Neural cell (in vitro differentiated cells): ENCODE measurements around the gene MYH13. TPM values are rescaled to one million over a fixed set of nuclear protein-coding genes. Genes with fewer than 3 reads are reported as not detected.

Experiments used
- H2AFZ ChIP-seq: fragments of 200-600, 300-800 bp; sonication (generic), shearing (Covaris generic); 2 replicates; pipeline ENCODE4 v1.6.0; 2014; ENCODE audit warnings: low read depth, mild to moderate bottlenecking, antibody characterized with exemption, low read length, moderate library complexity
- H3F3A ChIP-seq: fragments of 200-600 bp; shearing (Covaris generic); 2 replicates; pipeline ENCODE4 v1.6.1; 2016; ENCODE audit warnings: mild to moderate bottlenecking, moderate library complexity, mixed read lengths, antibody characterized with exemption, low read length; ENCODE audit not compliant: insufficient read depth, poor library complexity, severe bottlenecking
- H3K27ac ChIP-seq: fragments of 200-600, 300-800 bp; sonication (generic), shearing (Covaris generic); 2 replicates; pipeline ENCODE4 v1.5.1; 2014; ENCODE audit warnings: mild to moderate bottlenecking, low read length, moderate library complexity
- H3K27me3 ChIP-seq: fragments of 300-800, 200-600 bp; sonication (generic), shearing (Covaris generic); 2 replicates; pipeline ENCODE4 v1.6.0; 2014; ENCODE audit warnings: mild to moderate bottlenecking, low read depth, low read length, moderate library complexity; ENCODE audit not compliant: insufficient read depth
- H3K36me3 ChIP-seq: fragments of 300-800, 200-600 bp; sonication (generic), shearing (Covaris generic); 2 replicates; pipeline ENCODE4 v1.5.1; 2014; ENCODE audit warnings: mild to moderate bottlenecking, antibody characterized with exemption, low read length, moderate library complexity; ENCODE audit not compliant: insufficient read depth
- H3K4me2 ChIP-seq: fragments of 300-800, 200-600 bp; sonication (generic), shearing (Covaris generic); 2 replicates; pipeline ENCODE4 v1.6.0; 2014; ENCODE audit warnings: mild to moderate bottlenecking, low read length
- H3K4me3 ChIP-seq: fragments of 300-800, 200-600 bp; sonication (generic), shearing (Covaris generic); 2 replicates; pipeline ENCODE4 v1.5.1; 2014; ENCODE audit warnings: mild to moderate bottlenecking, low read length, moderate library complexity
- H3K79me2 ChIP-seq: fragments of 200-600 bp; shearing (Covaris generic); replicated peaks from 2 replicates; pipeline ENCODE4 v1.6.0; 2014; ENCODE audit warnings: mild to moderate bottlenecking, low read length, moderate library complexity; ENCODE audit not compliant: insufficient read depth
- H3K9ac ChIP-seq: fragments of 300-800, 200-600 bp; sonication (generic), shearing (Covaris generic); 2 replicates; pipeline ENCODE4 v1.6.1; 2016; ENCODE audit warnings: mild to moderate bottlenecking, low read length, mixed read lengths
- H3K9me2 ChIP-seq: fragments of 200-600 bp; shearing (Covaris generic); 2 replicates; pipeline ENCODE4 v1.6.1; 2016; ENCODE audit warnings: mild to moderate bottlenecking, low read length, mixed read lengths; ENCODE audit not compliant: insufficient read depth
- H3K9me3 ChIP-seq: fragments of 200-600, 300-800 bp; sonication (generic), shearing (Covaris generic); 2 replicates; pipeline ENCODE4 v1.6.1; 2016; ENCODE audit warnings: mild to moderate bottlenecking, mixed run types, low read length, moderate library complexity, mixed read lengths
- H4K20me1 ChIP-seq: fragments of 200-600 bp; shearing (Covaris generic); 2 replicates; pipeline ENCODE4 v1.6.1; 2016; ENCODE audit warnings: mild to moderate bottlenecking, mixed run types; ENCODE audit not compliant: insufficient read depth
- EP300 ChIP-seq: fragments of 450-650 bp; conservative IDR thresholded peaks from 2 replicates; pipeline ENCODE4 v1.6.1; 2014; ENCODE audit warnings: antibody characterized with exemption, mild to moderate bottlenecking, moderate library complexity; ENCODE audit not compliant: poor library complexity, severe bottlenecking
- EZH2 ChIP-seq: fragments of 200-600, 300-800 bp; shearing (Covaris generic), sonication (generic); IDR thresholded peaks from 2 replicates; pipeline ENCODE4 v1.6.1; 2014; ENCODE audit warnings: antibody characterized with exemption, low read length, borderline replicate concordance, mild to moderate bottlenecking; ENCODE audit not compliant: insufficient read depth, poor library complexity, severe bottlenecking
- MXI1 ChIP-seq: fragments of 450-650 bp; conservative IDR thresholded peaks from 2 replicates; pipeline ENCODE4 v1.6.1; 2014; ENCODE audit warnings: antibody characterized with exemption, mild to moderate bottlenecking; ENCODE audit not compliant: poor library complexity, severe bottlenecking
- POLR2AphosphoS5 ChIP-seq: IDR thresholded peaks from 2 replicates; pipeline ENCODE4 v1.6.1; 2012
- RAD21 ChIP-seq: fragments of 450-650 bp; conservative IDR thresholded peaks from 2 replicates; pipeline ENCODE4 v1.6.1; 2014; ENCODE audit warnings: antibody characterized with exemption, mild to moderate bottlenecking, moderate library complexity
- SMC3 ChIP-seq: fragments of 450-650 bp; conservative IDR thresholded peaks from 2 replicates; pipeline ENCODE4 v1.6.1; 2014; ENCODE audit warnings: antibody characterized with exemption, mild to moderate bottlenecking, moderate library complexity; ENCODE audit not compliant: poor library complexity
- TAF1 ChIP-seq: IDR thresholded peaks from 2 replicates; pipeline ENCODE4 v1.6.1; 2012; ENCODE audit warnings: low read depth
- polyA plus RNA-seq: library from polyadenylated mRNA; depleted of rRNA; stranded (reverse); fragments of >200 nt; gene quantifications from 2 replicates; pipeline ENCODE4 v1.2.3, GENCODE V29; 2014
- TF ChIP-seq, protein P1 (sequence below): IDR thresholded peaks from 2 replicates; pipeline ENCODE4 v1.6.1; 2012; ENCODE audit warnings: borderline replicate concordance
- TF ChIP-seq, protein P2 (sequence below): fragments of 450-650 bp; IDR thresholded peaks from 2 replicates; pipeline ENCODE4 v1.5.1; 2014; ENCODE audit warnings: antibody characterized with exemption, mild to moderate bottlenecking, moderate library complexity; ENCODE audit not compliant: poor library complexity, severe bottlenecking

MYH13 gene
- polyA plus RNA-seq, 1 donor from 2014 or later, result 0.05 TPM

DNA sequence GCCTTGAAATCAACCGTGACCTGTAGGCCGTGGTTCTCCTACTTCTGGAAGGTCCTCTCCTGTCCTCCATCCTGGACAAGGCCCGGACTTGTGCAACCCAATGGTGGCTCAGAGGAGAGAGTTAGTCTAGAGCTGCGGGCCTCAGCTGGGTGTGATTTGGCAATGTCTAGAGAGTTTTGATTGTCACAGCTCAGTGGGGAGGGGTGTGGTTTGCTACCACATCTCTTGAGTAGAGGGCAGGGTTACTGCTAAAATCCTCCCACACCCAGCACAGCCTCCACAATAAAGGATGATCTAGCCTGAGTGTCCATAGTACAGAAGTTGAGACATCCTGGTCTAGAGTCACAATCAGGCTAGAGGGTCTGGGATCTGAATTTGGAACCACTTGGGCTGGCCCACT is 40.3 kb downstream of the MYH13 start:
- Histone ChIP-seq H3K36me3 (no peaks in the 10 kb centered on the region), H3K27me3 (no peaks in the 10 kb centered on the region), H3K4me2 (no peak overlapping the region), H3K9ac (no peak overlapping the region), H3K9me3 (no peaks in the 10 kb centered on the region), H3F3A (no peaks in the 10 kb centered on the region), H3K79me2 (no peaks in the 10 kb centered on the region), H2AFZ (no peak overlapping the region), H3K9me2 (no peaks in the 10 kb centered on the region), H3K4me3 (no peak overlapping the region), H4K20me1 (no peaks in the 10 kb centered on the region), H3K27ac (no peak overlapping the region)
- TF ChIP-seq, protein P1, sequence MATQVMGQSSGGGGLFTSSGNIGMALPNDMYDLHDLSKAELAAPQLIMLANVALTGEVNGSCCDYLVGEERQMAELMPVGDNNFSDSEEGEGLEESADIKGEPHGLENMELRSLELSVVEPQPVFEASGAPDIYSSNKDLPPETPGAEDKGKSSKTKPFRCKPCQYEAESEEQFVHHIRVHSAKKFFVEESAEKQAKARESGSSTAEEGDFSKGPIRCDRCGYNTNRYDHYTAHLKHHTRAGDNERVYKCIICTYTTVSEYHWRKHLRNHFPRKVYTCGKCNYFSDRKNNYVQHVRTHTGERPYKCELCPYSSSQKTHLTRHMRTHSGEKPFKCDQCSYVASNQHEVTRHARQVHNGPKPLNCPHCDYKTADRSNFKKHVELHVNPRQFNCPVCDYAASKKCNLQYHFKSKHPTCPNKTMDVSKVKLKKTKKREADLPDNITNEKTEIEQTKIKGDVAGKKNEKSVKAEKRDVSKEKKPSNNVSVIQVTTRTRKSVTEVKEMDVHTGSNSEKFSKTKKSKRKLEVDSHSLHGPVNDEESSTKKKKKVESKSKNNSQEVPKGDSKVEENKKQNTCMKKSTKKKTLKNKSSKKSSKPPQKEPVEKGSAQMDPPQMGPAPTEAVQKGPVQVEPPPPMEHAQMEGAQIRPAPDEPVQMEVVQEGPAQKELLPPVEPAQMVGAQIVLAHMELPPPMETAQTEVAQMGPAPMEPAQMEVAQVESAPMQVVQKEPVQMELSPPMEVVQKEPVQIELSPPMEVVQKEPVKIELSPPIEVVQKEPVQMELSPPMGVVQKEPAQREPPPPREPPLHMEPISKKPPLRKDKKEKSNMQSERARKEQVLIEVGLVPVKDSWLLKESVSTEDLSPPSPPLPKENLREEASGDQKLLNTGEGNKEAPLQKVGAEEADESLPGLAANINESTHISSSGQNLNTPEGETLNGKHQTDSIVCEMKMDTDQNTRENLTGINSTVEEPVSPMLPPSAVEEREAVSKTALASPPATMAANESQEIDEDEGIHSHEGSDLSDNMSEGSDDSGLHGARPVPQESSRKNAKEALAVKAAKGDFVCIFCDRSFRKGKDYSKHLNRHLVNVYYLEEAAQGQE, result no peak
- TF ChIP-seq EP300 (no peak), TAF1 (no peak)
- TF ChIP-seq, protein P2, sequence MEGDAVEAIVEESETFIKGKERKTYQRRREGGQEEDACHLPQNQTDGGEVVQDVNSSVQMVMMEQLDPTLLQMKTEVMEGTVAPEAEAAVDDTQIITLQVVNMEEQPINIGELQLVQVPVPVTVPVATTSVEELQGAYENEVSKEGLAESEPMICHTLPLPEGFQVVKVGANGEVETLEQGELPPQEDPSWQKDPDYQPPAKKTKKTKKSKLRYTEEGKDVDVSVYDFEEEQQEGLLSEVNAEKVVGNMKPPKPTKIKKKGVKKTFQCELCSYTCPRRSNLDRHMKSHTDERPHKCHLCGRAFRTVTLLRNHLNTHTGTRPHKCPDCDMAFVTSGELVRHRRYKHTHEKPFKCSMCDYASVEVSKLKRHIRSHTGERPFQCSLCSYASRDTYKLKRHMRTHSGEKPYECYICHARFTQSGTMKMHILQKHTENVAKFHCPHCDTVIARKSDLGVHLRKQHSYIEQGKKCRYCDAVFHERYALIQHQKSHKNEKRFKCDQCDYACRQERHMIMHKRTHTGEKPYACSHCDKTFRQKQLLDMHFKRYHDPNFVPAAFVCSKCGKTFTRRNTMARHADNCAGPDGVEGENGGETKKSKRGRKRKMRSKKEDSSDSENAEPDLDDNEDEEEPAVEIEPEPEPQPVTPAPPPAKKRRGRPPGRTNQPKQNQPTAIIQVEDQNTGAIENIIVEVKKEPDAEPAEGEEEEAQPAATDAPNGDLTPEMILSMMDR, result no peak

- H3K36me3 ChIP-seq, result no peaks in the 10 kb centered on the region
- TF ChIP-seq TAF1 (no peak), MXI1 (no peak), POLR2AphosphoS5 (no peak), EZH2 (no peak), SMC3 (no peak), RAD21 (no peak), EP300 (no peak)
- TF ChIP-seq, protein P2, result no peak
- TF ChIP-seq, protein P1, result no peak
These were observed 43.6 kb downstream of the MYH13 start for GRCh38 chr17:10328971-10329923.

More at GRCh38 chr17:10328971-10329923, 43.6 kb downstream of the MYH13 start:
- no peaks in the 10 kb centered on the region for H3F3A ChIP-seq
- no peaks in the 10 kb centered on the region for H3K9me3 ChIP-seq
- no peak overlapping the region for H2AFZ ChIP-seq
- H3K79me2 ChIP-seq, result no peaks in the 10 kb centered on the region
- H3K9ac ChIP-seq, result no peak overlapping the region
- H3K4me3 ChIP-seq, result no peak overlapping the region
- H3K9me2 ChIP-seq, result no peaks in the 10 kb centered on the region
- no peaks in the 10 kb centered on the region for H3K27me3 ChIP-seq
- H3K27ac ChIP-seq, result no peak overlapping the region
- H3K4me2 ChIP-seq, result no peak overlapping the region
- H4K20me1 ChIP-seq, result no peaks in the 10 kb centered on the region
